Activated T-helper 2 cell treated with anti-CD3 and anti-CD28 coated beads, Interferon-gamma antibody, Interleukin-2, Interleukin-4, amounts not matched to agents 10 μg/mL and 5 μg/mL and 100 μg/mL, durations not matched to agents 14 hours and 24 hours and 36 hours (primary cell): ENCODE results near the gene ZBTB2. TPM values are rescaled to one million over a fixed set of nuclear protein-coding genes. Genes with fewer than 3 reads are reported as not detected.
A peak's percentile ranks its signal among the peaks of the same experiment; 100 is the strongest.

Experiments
- DNase-seq: peaks from one replicate; pipeline ENCODE4 v3.0.0; 2021; ENCODE audit warnings: low spot score
- H3K27ac Mint-ChIP-seq: one replicate; pipeline ENCODE4 v1.8.0; 2021; ENCODE audit warnings: mixed read lengths
- H3K27me3 Mint-ChIP-seq: one replicate; pipeline ENCODE4 v1.8.0; 2021; ENCODE audit warnings: low read depth, mixed read lengths
- H3K36me3 Mint-ChIP-seq: one replicate; pipeline ENCODE4 v1.8.0; 2021; ENCODE audit warnings: low read depth, mixed read lengths
- H3K4me1 Mint-ChIP-seq: one replicate; pipeline ENCODE4 v1.8.0; 2021; ENCODE audit warnings: low read depth, mixed read lengths
- H3K4me3 Mint-ChIP-seq: one replicate; pipeline ENCODE4 v1.8.0; 2021; ENCODE audit warnings: low read depth, mild to moderate bottlenecking, moderate library complexity, mixed read lengths
- H3K9me3 Mint-ChIP-seq: one replicate; pipeline ENCODE4 v1.8.0; 2021; ENCODE audit warnings: mixed read lengths
- intact Hi-C: fragments of 100-400 bp; cut with micrococcal nuclease; formaldehyde crosslinking; loops from one replicate; pipeline ENCODE4 v1.15.1; 2023
- total RNA-seq: library from RNA; stranded (reverse); gene quantifications from 2 replicates; pipeline ENCODE4 v1.2.3, GENCODE V29; 2022

Gene ZBTB2
- total RNA-seq, 1 donor from 2014 or later, result 19.7 TPM

DNA sequence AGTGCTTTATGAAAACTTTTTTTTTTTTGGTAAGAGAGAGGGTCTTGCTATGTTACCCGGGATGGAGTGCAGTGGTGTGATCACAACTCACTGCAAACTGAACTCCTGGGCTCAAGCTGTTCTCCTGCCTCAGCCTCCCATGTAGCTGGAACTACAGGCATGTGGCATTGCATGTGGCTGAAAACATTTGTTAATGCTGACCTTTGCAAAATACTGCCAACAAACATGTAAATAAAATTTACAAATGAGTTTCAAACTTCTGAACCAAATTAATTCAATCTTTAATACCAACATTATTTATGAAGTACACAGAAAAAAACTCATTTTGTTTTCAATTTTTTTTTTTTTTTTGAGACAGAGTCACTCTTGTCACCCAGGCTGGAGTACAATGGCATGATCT, 26.1 kb upstream of the ZBTB2 start:
- intact Hi-C loops, result no loop called here
- DNase-seq, result no peak
- H3K36me3 Mint-ChIP-seq, result peaks cover 54% of the 10 kb centered on the region
- no peaks in the 10 kb centered on the region for H3K27me3 Mint-ChIP-seq
- H3K9me3 Mint-ChIP-seq, result peaks cover 17% of the 10 kb centered on the region
- H3K4me3 Mint-ChIP-seq, result no peak overlapping the region
- no peak overlapping the region for H3K27ac Mint-ChIP-seq
- H3K4me1 Mint-ChIP-seq, result peaks cover 12% of the 10 kb centered on the region

DNA sequence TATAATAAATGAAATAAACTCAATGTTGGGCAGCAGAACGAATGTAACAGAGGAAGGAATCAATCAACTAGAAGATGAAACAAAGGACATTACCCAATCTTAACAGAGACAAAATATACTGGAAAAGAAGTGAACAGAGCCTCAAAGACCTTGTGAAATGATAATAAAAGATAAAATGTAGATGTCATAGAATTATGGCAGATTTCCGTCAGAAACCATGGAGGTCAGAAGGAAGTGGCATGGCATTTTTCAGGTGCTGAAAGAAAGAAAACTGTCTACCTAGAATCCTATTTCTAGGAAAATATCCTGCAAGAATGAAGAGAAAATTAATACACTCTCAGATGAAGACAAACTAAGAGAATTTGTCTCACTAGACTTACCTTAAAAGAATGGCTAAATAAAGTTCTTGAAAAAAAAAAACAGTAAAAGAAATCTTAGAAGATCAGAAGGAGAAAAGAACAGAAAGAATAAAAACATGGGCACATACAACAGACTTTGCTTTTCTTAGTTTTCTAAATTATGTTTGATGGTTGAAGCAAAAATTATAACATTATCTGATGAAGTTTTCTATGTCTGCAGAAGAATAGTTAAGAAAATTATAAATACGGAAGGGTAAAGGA, 23.4 kb upstream of the ZBTB2 start:
- Mint-ChIP-seq H3K4me3 (no peak overlapping the region), H3K27me3 (no peaks in the 10 kb centered on the region), H3K36me3 (peaks cover 65% of the 10 kb centered on the region), H3K27ac (no peak overlapping the region), H3K9me3 (peaks cover 18% of the 10 kb centered on the region), H3K4me1 (peaks cover 12% of the 10 kb centered on the region)
- no peak for DNase-seq
- intact Hi-C loops, result no loop called here

DNA sequence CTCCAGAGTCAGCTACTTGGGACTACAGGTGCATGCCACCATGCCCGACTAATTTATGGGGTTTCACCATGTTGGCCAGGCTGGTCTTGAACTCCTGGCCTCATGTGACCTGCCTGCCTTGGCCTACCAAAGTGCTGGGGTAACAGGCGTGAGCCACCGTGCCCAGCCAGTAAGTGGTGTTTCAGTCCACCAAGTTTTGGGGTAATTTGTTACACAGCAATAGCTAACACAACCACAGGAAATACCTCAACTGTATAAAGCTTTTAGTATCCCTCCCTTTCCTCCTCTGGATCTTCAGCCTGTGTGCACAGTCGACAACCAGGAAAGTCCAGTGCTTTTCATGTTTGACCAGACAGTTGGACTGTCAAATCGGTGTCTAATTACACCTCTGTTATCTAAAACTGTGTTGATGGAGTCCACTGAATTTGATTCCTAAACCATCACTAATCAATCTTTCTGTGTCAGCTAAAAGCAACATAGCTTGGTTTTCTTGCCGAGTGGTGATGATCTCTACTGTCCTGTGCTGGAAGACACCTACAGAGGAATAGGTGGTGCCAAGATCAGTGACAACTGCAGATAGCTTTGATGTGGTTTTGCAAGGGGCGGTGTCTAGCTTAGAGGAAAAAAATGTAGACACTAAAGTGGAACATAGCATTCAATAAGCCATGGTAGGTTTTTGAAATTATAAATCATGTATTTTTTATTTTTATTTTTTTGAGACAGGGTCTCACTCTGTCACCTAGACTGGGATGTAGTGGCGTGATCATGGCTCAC, 22.2 kb upstream of the ZBTB2 start:
- peaks cover 12% of the 10 kb centered on the region for H3K4me1 Mint-ChIP-seq
- intact Hi-C loops, result no loop called here
- peaks cover 73% of the 10 kb centered on the region for H3K36me3 Mint-ChIP-seq
- no peaks in the 10 kb centered on the region for H3K27me3 Mint-ChIP-seq
- H3K9me3 Mint-ChIP-seq, result peaks cover 18% of the 10 kb centered on the region
- peak; percentile 52 for DNase-seq
- no peak overlapping the region for H3K4me3 Mint-ChIP-seq
- H3K27ac Mint-ChIP-seq, result no peak overlapping the region

DNA sequence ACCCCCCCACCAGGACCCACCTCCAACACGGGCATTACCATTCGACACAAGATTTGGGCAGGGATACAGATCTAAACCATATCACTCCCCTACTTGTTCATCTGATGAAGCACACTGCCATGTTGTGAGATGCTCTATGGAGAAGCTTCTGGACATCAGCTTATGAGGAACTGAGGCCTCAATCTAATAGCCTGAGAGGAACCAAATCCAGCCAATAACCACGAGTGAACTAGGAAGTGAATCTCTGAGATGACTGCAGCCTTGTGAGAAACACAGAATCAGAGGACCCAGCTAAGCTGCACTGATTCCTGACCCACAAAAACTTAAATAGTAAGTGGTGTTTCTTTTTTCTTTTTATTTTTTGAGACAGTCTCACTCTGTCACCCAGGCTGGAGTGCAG, 21.6 kb upstream of the ZBTB2 start:
- Mint-ChIP-seq H3K4me3 (no peak overlapping the region), H3K9me3 (peaks cover 18% of the 10 kb centered on the region), H3K4me1 (peaks cover 12% of the 10 kb centered on the region), H3K27me3 (no peaks in the 10 kb centered on the region), H3K36me3 (peaks cover 71% of the 10 kb centered on the region), H3K27ac (no peak overlapping the region)
- DNase-seq, result no peak
- intact Hi-C loops, result no loop called here

DNA sequence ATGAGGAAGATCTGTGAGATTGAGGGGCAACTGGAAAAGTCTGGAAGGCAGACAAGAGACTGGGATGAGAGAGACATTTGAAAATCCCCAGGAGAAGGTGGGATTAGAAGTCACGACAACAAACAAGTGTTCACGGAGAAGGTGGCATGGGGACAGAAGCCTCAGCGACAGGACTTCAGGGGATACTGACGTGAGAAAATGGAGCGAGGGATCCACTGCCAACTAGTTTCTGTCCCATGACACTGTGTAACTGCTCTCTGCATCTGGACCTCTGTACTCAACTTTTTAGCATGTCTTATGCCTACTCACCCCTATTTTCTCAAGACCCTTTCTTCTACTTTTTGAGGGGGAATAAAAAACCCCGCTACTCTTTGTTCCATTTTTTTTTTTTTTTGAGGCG, 18.3 kb upstream of the ZBTB2 start:
- peaks cover 12% of the 10 kb centered on the region for H3K4me1 Mint-ChIP-seq
- H3K27ac Mint-ChIP-seq, result no peak overlapping the region
- no peak for DNase-seq
- H3K4me3 Mint-ChIP-seq, result no peak overlapping the region
- H3K9me3 Mint-ChIP-seq, result peaks cover 15% of the 10 kb centered on the region
- H3K27me3 Mint-ChIP-seq, result no peaks in the 10 kb centered on the region
- intact Hi-C loops, result loop anchor here (5.0 kb wide), 1 partner anchor 68 kb away; no protein-coding TSS in a partner anchor
- peaks cover 60% of the 10 kb centered on the region for H3K36me3 Mint-ChIP-seq

DNA sequence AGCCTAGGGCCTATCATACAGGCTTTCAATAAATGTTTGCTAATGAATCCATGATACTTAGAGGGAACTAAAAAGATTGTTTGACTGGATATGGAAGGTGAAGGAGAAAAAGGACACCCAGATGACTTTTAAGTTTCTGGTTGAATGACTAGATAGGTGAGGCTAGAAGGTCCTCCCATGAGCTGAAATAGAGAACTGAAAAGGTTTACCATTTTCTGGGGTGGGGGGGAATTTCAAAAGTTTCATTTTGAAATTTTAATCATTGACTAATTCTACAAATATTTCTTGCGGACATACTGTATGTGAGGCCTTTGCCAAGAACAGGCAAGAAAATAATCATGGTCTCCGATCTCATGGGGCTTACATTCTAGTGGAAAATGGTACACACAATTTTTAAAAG, 17.9 kb upstream of the ZBTB2 start:
- intact Hi-C loops, result loop anchor here (5.0 kb wide), 1 partner anchor 68 kb away; no protein-coding TSS in a partner anchor
- Mint-ChIP-seq H3K27me3 (no peaks in the 10 kb centered on the region), H3K9me3 (peaks cover 12% of the 10 kb centered on the region), H3K4me3 (no peak overlapping the region), H3K36me3 (peaks cover 59% of the 10 kb centered on the region), H3K4me1 (peaks cover 8% of the 10 kb centered on the region), H3K27ac (no peak overlapping the region)
- no peak for DNase-seq

DNA sequence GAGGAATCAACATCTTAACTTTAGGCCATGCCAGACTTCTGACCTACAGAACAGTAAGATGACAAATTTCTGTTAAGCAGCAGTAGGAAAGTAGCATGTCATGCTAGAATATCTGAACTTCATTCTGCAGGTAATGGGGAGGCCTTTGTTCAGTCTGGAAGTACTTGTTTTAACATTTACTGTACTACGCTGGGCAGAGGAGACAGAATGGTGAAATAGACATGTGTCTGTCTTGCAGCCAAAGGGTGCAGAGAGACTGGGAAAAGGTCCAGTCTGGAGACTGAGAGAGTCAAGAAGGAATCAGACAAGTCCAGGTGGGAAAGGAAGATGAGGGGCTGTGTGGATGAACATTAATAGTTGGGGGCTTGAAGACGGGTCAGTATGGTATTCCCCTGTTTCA, 17.5 kb upstream of the ZBTB2 start:
- Mint-ChIP-seq H3K4me1 (peaks cover 5% of the 10 kb centered on the region), H3K27ac (no peak overlapping the region), H3K36me3 (peaks cover 55% of the 10 kb centered on the region), H3K27me3 (no peaks in the 10 kb centered on the region), H3K9me3 (peaks cover 10% of the 10 kb centered on the region), H3K4me3 (no peak overlapping the region)
- no peak for DNase-seq
- intact Hi-C loops, result loop anchor here (5.0 kb wide), 1 partner anchor 68 kb away; no protein-coding TSS in a partner anchor

DNA sequence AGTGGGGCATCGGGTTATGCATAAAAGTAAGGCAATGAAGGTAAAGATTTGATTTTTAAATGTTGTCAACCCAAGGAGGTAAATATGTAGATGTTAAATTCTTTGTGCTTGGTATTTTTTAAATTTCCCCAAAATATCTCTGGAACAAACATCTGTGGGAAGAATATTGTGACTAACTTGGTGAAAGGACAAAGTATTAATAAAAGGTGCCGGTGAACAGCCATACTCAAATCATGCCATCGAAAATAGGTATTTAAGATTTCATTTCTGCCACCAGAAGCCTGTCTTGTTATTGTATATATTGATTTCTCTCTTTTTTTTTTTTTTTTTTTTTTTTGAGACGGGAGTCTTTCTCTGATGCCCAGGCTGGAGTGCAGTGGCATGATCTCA, 12.6 kb upstream of the ZBTB2 start:
- Mint-ChIP-seq H3K27ac (no peak overlapping the region), H3K27me3 (no peaks in the 10 kb centered on the region)

DNA sequence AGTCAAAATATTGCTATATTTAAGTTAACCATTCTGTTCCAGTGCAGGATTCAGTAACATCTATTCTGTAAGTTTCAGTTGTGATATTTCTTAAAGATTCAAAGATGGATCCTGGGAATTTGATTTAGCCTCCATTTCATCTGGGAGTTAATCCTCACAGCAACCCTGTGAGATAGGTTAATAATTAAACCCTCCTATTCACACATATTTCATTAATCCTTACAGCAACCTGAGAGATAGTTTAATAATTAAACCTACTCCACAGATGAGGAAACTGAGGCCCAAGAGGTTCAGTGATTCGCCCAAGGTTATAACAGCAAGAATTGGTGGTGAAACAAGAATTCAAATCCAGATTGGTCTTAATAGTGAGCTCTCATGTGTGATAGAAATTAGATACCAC, 10.9 kb upstream of the ZBTB2 start:
- no peaks in the 10 kb centered on the region for H3K9me3 Mint-ChIP-seq
- H3K4me3 Mint-ChIP-seq, result no peak overlapping the region
- no peaks in the 10 kb centered on the region for H3K27me3 Mint-ChIP-seq
- H3K4me1 Mint-ChIP-seq, result peaks cover 39% of the 10 kb centered on the region
- intact Hi-C loops, result no loop called here
- H3K36me3 Mint-ChIP-seq, result peaks cover 51% of the 10 kb centered on the region
- DNase-seq, result no peak
- H3K27ac Mint-ChIP-seq, result no peak overlapping the region

More for the DNA sequence above, 12.6 kb upstream of the ZBTB2 start:
- no peaks in the 10 kb centered on the region for H3K9me3 Mint-ChIP-seq
- peaks cover 25% of the 10 kb centered on the region for H3K4me1 Mint-ChIP-seq
- H3K36me3 Mint-ChIP-seq, result peaks cover 41% of the 10 kb centered on the region
- no peak overlapping the region for H3K4me3 Mint-ChIP-seq
- DNase-seq, result no peak
- intact Hi-C loops, result no loop called here

DNA sequence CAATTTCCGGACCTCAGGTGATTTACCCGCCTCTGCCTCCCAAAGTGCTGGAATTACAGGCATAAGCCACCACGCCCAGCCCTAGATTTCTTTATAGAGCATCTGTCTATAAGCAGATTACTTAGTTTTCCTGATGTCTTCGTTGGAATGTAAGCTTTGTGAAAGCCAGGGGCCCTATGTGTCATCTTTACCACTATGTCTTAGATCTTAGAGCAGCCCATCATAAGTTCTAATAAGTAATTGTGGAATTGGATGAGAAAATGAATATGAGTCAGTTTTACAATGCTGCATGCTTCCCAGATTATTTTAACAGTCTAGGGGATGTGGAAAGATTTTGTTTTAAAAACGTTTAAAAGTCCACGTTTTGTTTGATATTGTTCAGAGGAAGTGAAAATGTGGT, 9.1 kb upstream of the ZBTB2 start:
- DNase-seq, result no peak
- Mint-ChIP-seq H3K27ac (no peak overlapping the region), H3K9me3 (no peaks in the 10 kb centered on the region), H3K27me3 (no peaks in the 10 kb centered on the region), H3K4me3 (no peak overlapping the region), H3K4me1 (peaks cover 46% of the 10 kb centered on the region), H3K36me3 (peaks cover 49% of the 10 kb centered on the region)
- intact Hi-C loops, result no loop called here

DNA sequence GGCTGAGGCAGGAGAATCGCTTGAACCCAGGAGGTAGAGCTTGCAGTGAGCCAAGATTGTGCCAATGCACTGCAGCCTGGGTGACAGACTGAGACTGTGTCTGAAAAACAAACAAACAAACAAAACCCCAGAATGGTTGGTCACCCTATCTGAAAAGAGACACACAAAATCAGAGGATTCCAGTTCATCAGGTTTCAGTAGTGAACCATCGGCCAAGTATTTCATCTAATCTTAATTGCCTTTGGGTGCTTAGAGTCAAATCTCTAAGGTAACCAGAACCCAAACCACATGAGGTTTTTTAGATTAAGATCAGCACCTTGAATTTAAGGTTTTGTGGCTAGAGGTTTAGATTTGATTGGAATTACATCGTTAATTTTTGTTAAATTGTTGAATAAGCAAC, 8.3 kb upstream of the ZBTB2 start:
- DNase-seq, result no peak
- Mint-ChIP-seq H3K27me3 (no peaks in the 10 kb centered on the region), H3K27ac (no peak overlapping the region), H3K9me3 (no peaks in the 10 kb centered on the region), H3K36me3 (peaks cover 57% of the 10 kb centered on the region), H3K4me3 (no peak overlapping the region), H3K4me1 (peaks cover 51% of the 10 kb centered on the region)
- intact Hi-C loops, result loop anchor here (10.0 kb wide), 1 partner anchor 905 kb away; no protein-coding TSS in a partner anchor

DNA sequence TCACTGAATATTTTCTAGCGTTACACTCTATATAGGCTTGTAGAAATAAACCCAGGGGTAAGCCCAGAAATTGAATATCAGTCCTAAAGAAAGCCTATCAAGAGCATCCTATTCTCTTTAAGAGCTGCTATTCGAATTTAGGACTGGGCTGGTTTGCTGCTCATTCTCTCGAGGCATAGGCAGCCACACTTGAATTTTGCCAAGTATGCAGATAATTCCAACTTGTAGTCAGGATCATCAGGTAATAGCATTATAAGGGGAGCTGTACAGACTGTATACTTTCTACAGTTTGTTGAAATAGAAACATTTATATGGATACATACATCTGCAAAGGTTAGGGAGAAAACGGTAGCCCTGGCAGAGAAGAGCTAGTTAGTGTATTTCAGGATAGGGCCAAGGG, 2.1 kb upstream of the ZBTB2 start:
- Mint-ChIP-seq H3K27ac (no peak overlapping the region), H3K9me3 (no peaks in the 10 kb centered on the region), H3K4me3 (peak overlapping the region; percentile 93), H3K27me3 (no peaks in the 10 kb centered on the region), H3K36me3 (peaks cover 44% of the 10 kb centered on the region), H3K4me1 (peaks cover 50% of the 10 kb centered on the region)
- DNase-seq, result no peak
- intact Hi-C loops, result loop anchor here (5.0 to 10.0 kb wide), 2 partner anchors 526 to 911 kb away; partner anchors contain the start of gene MTHFD1L

DNA sequence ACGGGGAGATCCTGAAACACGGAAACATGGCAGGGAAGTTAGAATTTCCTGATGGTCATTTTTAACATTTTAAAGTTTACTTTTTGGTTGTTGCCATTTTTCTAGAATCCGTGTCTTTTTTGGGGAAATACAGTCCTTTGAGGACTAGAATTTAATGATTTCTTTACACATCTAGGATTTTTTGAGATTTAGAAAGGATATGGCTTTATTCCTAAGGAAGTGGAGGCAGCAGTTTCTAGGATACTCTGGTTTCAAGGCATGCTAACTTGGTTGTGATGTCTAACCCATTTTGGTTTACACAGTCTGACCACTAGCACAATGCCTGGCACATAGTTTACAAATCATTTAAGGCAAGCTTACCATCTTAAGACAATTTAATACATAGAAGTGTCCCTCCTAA, 1.1 kb upstream of the ZBTB2 start:
- peaks cover 41% of the 10 kb centered on the region for H3K36me3 Mint-ChIP-seq
- intact Hi-C loops, result loop anchor here (5.0 to 10.0 kb wide), 2 partner anchors 525 to 912 kb away; partner anchors contain the start of gene MTHFD1L
- DNase-seq, result no peak
- H3K27me3 Mint-ChIP-seq, result no peaks in the 10 kb centered on the region
- H3K4me3 Mint-ChIP-seq, result peak overlapping the region; percentile 93
- peaks cover 47% of the 10 kb centered on the region for H3K4me1 Mint-ChIP-seq
- no peaks in the 10 kb centered on the region for H3K9me3 Mint-ChIP-seq
- H3K27ac Mint-ChIP-seq, result peak overlapping the region; percentile 95
